K562 (cell line): ENCODE data around the gene TERC. TPM values are rescaled to one million over a fixed set of nuclear protein-coding genes. Genes with fewer than 3 reads are reported as not detected.

ENCODE experiments used
- ARID4B ChIP-seq: sonication (generic); formaldehyde crosslinking; IDR thresholded peaks from 2 replicates; pipeline ENCODE4 v1.8.0; 2022; ENCODE audit warnings: mild to moderate bottlenecking, missing genetic modification reagents
- ATF7 ChIP-seq: fragments of 450-650 bp; IDR thresholded peaks from 2 replicates; pipeline ENCODE4 v1.7.1; 2014; ENCODE audit warnings: mild to moderate bottlenecking, moderate library complexity
- BRF1 ChIP-seq: IDR thresholded peaks from 3 replicates; pipeline ENCODE4 v1.6.1; 2011; ENCODE audit warnings: borderline replicate concordance, mild to moderate bottlenecking; ENCODE audit not compliant: insufficient read length; ENCODE audit errors: extremely low read depth
- CBX3 ChIP-seq, 2 experiments: IDR thresholded peaks; 1 replicate in 1 of 2; 2 replicates in 1 of 2; pipeline ENCODE4 v1.6.1; 2012; ENCODE audit warnings: inconsistent platforms in 2 of 2, low read length in 2 of 2, borderline replicate concordance in 1 of 2, control low read depth in 1 of 2
- CHD1 ChIP-seq: fragments of 200-600 bp; sonication (generic); IDR thresholded peaks from one replicate; pipeline ENCODE4 v1.6.1; 2012; ENCODE audit warnings: mild to moderate bottlenecking, moderate library complexity, low read length, inconsistent platforms
- E2F8 ChIP-seq: fragments of 450-650 bp; IDR thresholded peaks from 2 replicates; pipeline ENCODE4 v1.7.1; 2018; ENCODE audit warnings: mild to moderate bottlenecking, low read depth; ENCODE audit not compliant: partially characterized antibody
- HNRNPLL ChIP-seq: fragments of 200-400 bp; formaldehyde crosslinking; IDR thresholded peaks from 2 replicates; pipeline ENCODE4 v1.6.1; 2017; ENCODE audit warnings: low read length, low read depth, mild to moderate bottlenecking; ENCODE audit not compliant: poor library complexity, severe bottlenecking
- MCM7 ChIP-seq, 2 experiments: fragments of 450-650 bp; IDR thresholded peaks; 2 replicates each; pipeline ENCODE4 v1.6.1; 2016 to 2018
- MTA1 ChIP-seq: fragments of 450-650 bp; IDR thresholded peaks from 2 replicates; pipeline ENCODE4 v1.6.1; 2017; ENCODE audit warnings: borderline replicate concordance
- RBM17 ChIP-seq: fragments of 200-400 bp; formaldehyde crosslinking; IDR thresholded peaks from 2 replicates; pipeline ENCODE4 v1.6.1; 2017; ENCODE audit warnings: low read depth, mild to moderate bottlenecking, low read length, borderline replicate concordance
- RNF2 ChIP-seq: sonication (generic); IDR thresholded peaks from 2 replicates; pipeline ENCODE4 v1.6.1; 2016
- THRB ChIP-seq: fragments of 450-650 bp; formaldehyde crosslinking; conservative IDR thresholded peaks from 2 replicates; pipeline ENCODE4 v1.4.0; 2022; ENCODE audit warnings: mild to moderate bottlenecking, missing genetic modification characterization
- ZBTB2 ChIP-seq: fragments of 450-650 bp; IDR thresholded peaks from 2 replicates; pipeline ENCODE4 v1.6.1; 2016; ENCODE audit warnings: antibody characterized with exemption
- ZNF174 ChIP-seq: fragments of 250-450 bp; sonication (Bioruptor Pico); IDR thresholded peaks from 2 replicates; pipeline ENCODE4 v1.4.0; 2020; ENCODE audit warnings: mild to moderate bottlenecking
- ZNF445 ChIP-seq: fragments of 250-450 bp; sonication (Bioruptor Pico); IDR thresholded peaks from 2 replicates; pipeline ENCODE4 v1.4.0; 2020; ENCODE audit warnings: low read depth, mild to moderate bottlenecking, moderate library complexity
- ZNF766 ChIP-seq: fragments of 200-800 bp; sonication (Bioruptor generic); conservative IDR thresholded peaks from 2 replicates; pipeline ENCODE4 v1.6.1; 2016; ENCODE audit warnings: missing genetic modification characterization, missing compliant biosample characterization
- polyA plus RNA-seq, 8 experiments: library from polyadenylated mRNA; depleted of rRNA in 4 of 8; stranded (reverse) in 5 of 8; unstranded in 3 of 8; fragments of >200 nt; fragmentation: Nextera tagmentation in 2 of 8; fragmentation: Illumina TruSeq in 1 of 8; extraction: Ambion mirVana in 2 of 8; extraction: Trizol in 1 of 8; gene quantifications; 2 replicates each; pipeline versions ENCODE4 v1.2.1 to v1.2.3, GENCODE V29; 2011 to 2014; ENCODE audit warnings: inconsistent platforms in 1 of 8, missing spikeins in 1 of 8
- total RNA-seq, 7 experiments: library from RNA; depleted of rRNA in 6 of 7; stranded (reverse); fragments of >200 nt in 6 of 7; fragmentation: Illumina TruSeq in 2 of 7; extraction: Trizol in 2 of 7; gene quantifications; 2 replicates each; pipeline versions ENCODE4 v1.2.1 to v1.2.3, GENCODE V29; 2011 to 2021; ENCODE audit warnings: low replicate concordance in 1 of 7

Gene TERC
- total and polyA plus RNA-seq, 9 of the 15 experiments (the other 6 are each of a cell fraction or from before 2014, with no cell fraction given): 0.77 to 234 (median 27.9) TPM; not detected in 3

- TF ChIP-seq ARID4B (CRISPR knock-in tag) (0 out of 2 replicates have a peak, but pooled peaks have one; percentile 48), HNRNPLL (peak; percentile 55), E2F8 (peak; percentile 36), THRB (no peak), RNF2 (0 out of 2 replicates have a peak, but pooled peaks have one; percentile 56), ZBTB2 (no peak), MCM7 (IDR thresholded peaks at IDR 0.05) (no peak), MTA1 (peak; percentile 57; the same call in 1 of the 2 replicates), ZNF174 (no peak), BRF1 (no peak), CBX3 (IDR thresholded peaks at IDR 0.05; ENCODE audit: borderline replicate concordance in 1 of 2, low read length in 2 of 2) (peak in 1 of 2 experiments; percentile 51; a peak in 1 of 3 replicates), RBM17 (no peak), ATF7 (peak; percentile 18; the same call in 1 of the 2 replicates), CHD1 (no peak), ZNF766 (peak; percentile 53; the same call in 1 of the 2 replicates), ZNF445 (CRISPR knock-in tag) (no peak)
Observed at GRCh38 chr3:169771497-169772304, 6.8 kb upstream of the TERC start (continued).
